ENCODE data around the gene B9D1. TPM values are rescaled to one million over a fixed set of nuclear protein-coding genes. Genes with fewer than 3 reads are reported as not detected.

The B9D1 gene
- total RNA-seq, 2 donors from 2014 or later: 18.7 to 24.6 TPM

- H3K4me3 ChIP-seq: peak within 1 kb of the TSS; percentile 16 to 46
- no peak for TF ChIP-seq CTCF (IDR thresholded peaks at IDR 0.05)
- peak; percentile 81 for DNase-seq (ENCODE audit: low spot score)
- H3K4me1 ChIP-seq: peaks cover 0 to 65% of the 10 kb centered on the region in 2 donors
- peak within 1 kb of the TSS; percentile 87 to 98 for H3K27ac ChIP-seq
- H3K27me3 ChIP-seq: no peaks in the 10 kb centered on the region
- peaks cover 19% of the 10 kb centered on the region for H3K36me3 ChIP-seq
- no peaks in the 10 kb centered on the region for H3K9me3 ChIP-seq
Observed at GRCh38 chr17:19386974-19387920, 24.7 kb upstream of the B9D1 start, which contains the start of gene MFAP4. Gene MFAP4, minus strand, starts transcription at chr17:19387190. Its CDS starts 35 bp downstream, at chr17:19387155.

GRCh38 chr17:19386051-19386929, 23.8 kb upstream of the B9D1 start:
- H3K4me3 ChIP-seq: peak overlapping the region; percentile 16 to 46
- peaks cover 0 to 65% of the 10 kb centered on the region in 2 donors for H3K4me1 ChIP-seq
- H3K36me3 ChIP-seq: peaks cover 28% of the 10 kb centered on the region
- no peak for TF ChIP-seq CTCF (IDR thresholded peaks at IDR 0.05)
- peak; percentile 93 for DNase-seq (ENCODE audit: low spot score)
- no peaks in the 10 kb centered on the region for H3K9me3 ChIP-seq
- H3K27ac ChIP-seq: peak overlapping the region; percentile 87 to 98
- H3K27me3 ChIP-seq: no peaks in the 10 kb centered on the region

- no peak for TF ChIP-seq CTCF (IDR thresholded peaks at IDR 0.05)
- Histone ChIP-seq H3K27ac (peak overlapping the region; percentile 87 to 98), H3K9me3 (no peaks in the 10 kb centered on the region), H3K4me1 (peaks cover 0 to 65% of the 10 kb centered on the region in 2 donors), H3K4me3 (peak overlapping the region in 1 of 2 donors; percentile 46), H3K36me3 (peaks cover 36% of the 10 kb centered on the region), H3K27me3 (no peaks in the 10 kb centered on the region)
- no peak for DNase-seq (ENCODE audit: low spot score)
Observed at GRCh38 chr17:19385521-19385983, 23.0 kb upstream of the B9D1 start.

GRCh38 chr17:19384723-19385391, 22.3 kb upstream of the B9D1 start:
- Histone ChIP-seq H3K36me3 (peaks cover 43% of the 10 kb centered on the region), H3K4me1 (peaks cover 0 to 62% of the 10 kb centered on the region in 2 donors), H3K27ac (peak overlapping the region; percentile 87 to 98), H3K4me3 (peak overlapping the region in 1 of 2 donors; percentile 46), H3K27me3 (no peaks in the 10 kb centered on the region), H3K9me3 (no peaks in the 10 kb centered on the region)
- peak; percentile 95 for DNase-seq (ENCODE audit: low spot score)
- no peak for TF ChIP-seq CTCF (IDR thresholded peaks at IDR 0.05)
